ENCODE results near the gene PGK1. TPM values are rescaled to one million over a fixed set of nuclear protein-coding genes. Genes with fewer than 3 reads are reported as not detected.
"Not testable (repeated sequence)": the region's sequence is repeated elsewhere in the genome, so short reads cannot be mapped to it uniquely, and the experiment has no call there.

Gene PGK1
- total and polyA plus RNA-seq, 9 of the 15 experiments (the other 6 are each of a cell fraction or from before 2014, with no cell fraction given): 199 to 1,378 (median 378) TPM

DNA sequence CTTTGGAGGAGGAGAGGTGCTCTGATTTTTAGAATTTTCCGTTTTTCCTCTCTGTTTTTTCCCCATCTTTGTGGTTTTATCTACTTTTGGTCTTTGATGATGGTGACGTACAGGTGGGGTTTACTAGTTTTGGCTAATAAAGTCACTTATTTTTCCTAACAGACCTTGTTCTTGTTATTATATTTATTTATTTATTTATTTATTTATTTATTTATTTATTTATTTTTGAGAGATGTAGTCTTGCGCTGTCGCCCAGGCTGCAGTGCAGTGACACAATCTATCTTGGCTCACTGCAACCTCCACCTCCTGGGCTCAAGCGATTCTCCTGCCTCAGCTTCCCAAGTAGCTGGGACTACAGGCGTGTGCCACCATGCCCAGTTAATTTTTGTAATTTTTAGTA, 22.6 kb upstream of the PGK1 start:
- BruUV-seq (replicated peaks); H3K9me3 ChIP-seq (replicated peaks; ENCODE audit: control insufficient read depth, insufficient read depth, low read depth, low read length); DNase-seq (ENCODE audit: extremely low read depth in 1 of 4, low spot score in 3 of 4); H4K20me1 ChIP-seq (replicated peaks; ENCODE audit: control insufficient read depth, insufficient read depth, low read length); H3K9me1 ChIP-seq (ENCODE audit: control insufficient read depth, insufficient read depth, low read length); H3K27ac ChIP-seq (ENCODE audit: extremely low read depth, low read depth, low read length); H3K79me2 ChIP-seq (ENCODE audit: control insufficient read depth, insufficient read depth, low read length); H3K27me3 ChIP-seq (ENCODE audit: control insufficient read depth in 2 of 2, insufficient read depth in 2 of 2, low read length in 2 of 2); H3K4me1 ChIP-seq (replicated peaks in 1 of 2; ENCODE audit: control insufficient read depth in 2 of 2, insufficient read depth in 2 of 2, low read length in 2 of 2); ATAC-seq; CTCF ChIA-PET (ENCODE audit: low intra/inter-chr PET ratio); FAIRE-seq; H3K4me2 ChIP-seq (ENCODE audit: insufficient read depth, low read length); H3K9ac ChIP-seq (ENCODE audit: insufficient read depth in 1 of 2, low read depth in 2 of 2, low read length in 2 of 2); H2AFZ ChIP-seq (ENCODE audit: low read depth, low read length); intact Hi-C loops (cut with micrococcal nuclease); H3K36me3 ChIP-seq (ENCODE audit: control insufficient read depth, insufficient read depth, low read length); POLR2A ChIA-PET; H3K4me3 ChIP-seq: not testable (repeated sequence)
- WGBS (ENCODE audit: insufficient coverage, low coverage, missing lambda C conversion rate): 45% methylated on average over 6 of the region's 6 CpGs
- in situ Hi-C loops (cut with MboI): loop anchor here (10.0 kb wide), 1 partner anchor 1933 kb away; the partner anchor contains the start of gene TBX22

- intact Hi-C loops (cut with micrococcal nuclease) (no loop called here), in situ Hi-C loops (cut with MboI) (no loop called here)
- Histone ChIP-seq H3K4me1 (replicated peaks in 1 of 2; ENCODE audit: control insufficient read depth in 2 of 2, insufficient read depth in 2 of 2, low read length in 2 of 2) (no peaks in the 10 kb centered on the region), H3K36me3 (ENCODE audit: control insufficient read depth, insufficient read depth, low read length) (no peaks in the 10 kb centered on the region), H3K9me1 (ENCODE audit: control insufficient read depth, insufficient read depth, low read length) (no peaks in the 10 kb centered on the region), H3K9ac (ENCODE audit: insufficient read depth in 1 of 2, low read depth in 2 of 2, low read length in 2 of 2) (no peak overlapping the region), H3K79me2 (ENCODE audit: control insufficient read depth, insufficient read depth, low read length) (no peaks in the 10 kb centered on the region), H3K4me3 (no peak overlapping the region), H2AFZ (ENCODE audit: low read depth, low read length) (0 out of 2 replicates have a peak overlapping the region, but pooled peaks have one; percentile 40), H3K4me2 (ENCODE audit: insufficient read depth, low read length) (no peak overlapping the region), H4K20me1 (replicated peaks; ENCODE audit: control insufficient read depth, insufficient read depth, low read length) (no peaks in the 10 kb centered on the region), H3K27ac (ENCODE audit: extremely low read depth, low read depth, low read length) (no peak overlapping the region), H3K9me3 (replicated peaks; ENCODE audit: control insufficient read depth, insufficient read depth, low read depth, low read length) (no peaks in the 10 kb centered on the region), H3K27me3 (ENCODE audit: control insufficient read depth in 2 of 2, insufficient read depth in 2 of 2, low read length in 2 of 2) (no peaks in the 10 kb centered on the region)
- CTCF ChIA-PET (ENCODE audit: low intra/inter-chr PET ratio): no interaction called here
- 0% methylated on average over 2 of the region's 2 CpGs for WGBS (ENCODE audit: insufficient coverage, low coverage, missing lambda C conversion rate)
- no TSS peak for BruUV-seq (replicated peaks)
- ATAC-seq (peak; percentile 91), DNase-seq (ENCODE audit: extremely low read depth in 1 of 4, low spot score in 3 of 4) (peak in 1 of 4 experiments; percentile 41), FAIRE-seq (peak; percentile 67)
- POLR2A ChIA-PET: no interaction called here
- 0 out of 2 replicates have a peak, but pooled peaks have one; percentile 8 for TF ChIP-seq SMC3 (conservative IDR thresholded peaks at IDR 0.05; ENCODE audit: insufficient read depth, low read depth, low read length)
- TF ChIP-seq CBX1 (IDR thresholded peaks at IDR 0.05; ENCODE audit: low read depth): no peak
- no peak for TF ChIP-seq ZNF444 (CRISPR knock-in tag; IDR thresholded peaks at IDR 0.05)
- TF ChIP-seq BRF1 (IDR thresholded peaks at IDR 0.05; ENCODE audit: borderline replicate concordance, extremely low read depth, insufficient read length): no peak
- no peak for TF ChIP-seq ZNF197 (CRISPR knock-in tag; IDR thresholded peaks at IDR 0.05; ENCODE audit: low read depth)
- no peak for TF ChIP-seq E2F3 (CRISPR knock-in tag; IDR thresholded peaks at IDR 0.05)
- no peak for TF ChIP-seq DMBX1 (CRISPR knock-in tag; IDR thresholded peaks at IDR 0.05; ENCODE audit: borderline replicate concordance)
- TF ChIP-seq DDX20 (tag; IDR thresholded peaks at IDR 0.05; ENCODE audit: low read depth): no peak
- no peak for TF ChIP-seq FUS (optimal IDR thresholded peaks at IDR 0.05; ENCODE audit: low read depth, low read length)
- peak; percentile 45 to 49 (median 45) for TF ChIP-seq CTCF (IDR thresholded peaks at IDR 0.05 in 2 of 3, conservative IDR thresholded peaks at IDR 0.05 in 1 of 3; ENCODE audit: insufficient read depth in 2 of 3, low read depth in 1 of 3, low read length in 3 of 3)
- TF ChIP-seq IRF1 (CRISPR knock-in tag; IDR thresholded peaks at IDR 0.05; ENCODE audit: borderline replicate concordance): no peak
Measured at GRCh38 chrX:78092296-78092695, 11.8 kb upstream of the PGK1 start.

Measured in K562 (cell line).